A172 (cell line): Measurements from ENCODE around the gene DEF6. TPM values are rescaled to one million over a fixed set of nuclear protein-coding genes. Genes with fewer than 3 reads are reported as not detected.
"Not testable (repeated sequence)": the region's sequence is repeated elsewhere in the genome, so short reads cannot be mapped to it uniquely, and the experiment has no call there.

Experiments
- DNase-seq: peaks from one replicate; pipeline ENCODE4 v3.0.0-alpha.2; 2015; ENCODE audit warnings: low spot score
- total RNA-seq: library from RNA; depleted of rRNA; stranded (reverse); fragments of >200 nt; shearing (Covaris generic); gene quantifications from 2 replicates; pipeline ENCODE4 v1.2.3, GENCODE V29; 2014

Gene DEF6
- total RNA-seq, 1 experiment from 2014 or later, result not detected

- no peak for DNase-seq
Observed at GRCh38 chr6:35309611-35310264, 12.1 kb downstream of the DEF6 start.

GRCh38 chr6:35310265-35310831 lies 12.7 kb downstream of the DEF6 start:
- DNase-seq, result no peak

DNA sequence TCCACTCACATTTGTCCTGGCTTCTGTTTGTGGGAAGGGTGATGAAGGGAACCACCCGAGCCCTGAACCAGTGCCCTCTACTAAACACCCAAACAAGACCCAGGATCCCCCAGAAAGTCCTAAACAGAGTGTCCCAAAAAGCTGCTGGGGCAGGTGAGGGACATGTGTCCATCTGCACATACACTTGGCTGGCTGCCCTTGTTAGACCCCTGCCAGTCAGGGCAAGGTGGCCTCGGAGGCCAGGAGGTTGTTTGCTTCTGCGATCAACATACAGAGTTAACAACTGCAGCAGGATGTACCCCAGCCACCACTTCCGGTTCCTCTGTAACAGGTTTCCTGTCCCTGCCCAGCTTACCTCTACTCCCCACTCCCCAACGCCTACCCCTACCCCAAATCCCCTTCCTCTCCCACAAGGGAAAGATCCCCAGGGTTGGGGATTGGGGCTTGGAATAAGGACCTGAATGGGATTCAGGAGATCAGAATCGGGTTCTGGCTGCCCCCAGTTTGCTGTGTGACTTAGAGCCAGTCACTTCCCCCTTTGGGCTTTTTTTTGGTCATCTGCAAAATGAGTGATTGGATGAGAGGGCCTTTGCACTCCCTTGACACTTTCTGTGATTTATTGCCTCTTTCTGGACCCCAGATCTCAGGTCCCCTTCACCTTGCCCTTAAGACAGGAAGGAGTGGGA lies 13.9 kb downstream of the DEF6 start:
- no peak for DNase-seq

- no peak for DNase-seq
Observed at GRCh38 chr6:35312076-35312800, 14.6 kb downstream of the DEF6 start.

DNA sequence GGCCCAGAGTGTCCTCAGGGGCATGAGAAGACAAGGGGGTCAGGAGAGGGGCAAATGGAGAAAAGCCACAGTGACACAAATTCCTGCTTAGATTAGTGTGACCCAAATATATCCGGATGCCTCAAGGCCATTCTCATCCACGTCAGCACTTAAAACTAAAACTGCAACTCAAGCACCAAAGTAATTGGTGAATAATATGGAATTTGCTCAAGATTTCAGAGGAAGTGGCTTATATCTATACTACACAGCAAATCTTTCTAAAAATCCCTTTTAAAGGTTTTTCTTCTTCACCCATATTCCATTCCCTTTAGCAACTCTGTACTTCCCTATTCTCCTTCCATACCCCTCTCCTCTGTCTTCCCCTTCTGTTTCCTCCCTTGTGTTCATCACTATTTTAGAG lies 15.2 kb downstream of the DEF6 start:
- DNase-seq, result no peak

DNA sequence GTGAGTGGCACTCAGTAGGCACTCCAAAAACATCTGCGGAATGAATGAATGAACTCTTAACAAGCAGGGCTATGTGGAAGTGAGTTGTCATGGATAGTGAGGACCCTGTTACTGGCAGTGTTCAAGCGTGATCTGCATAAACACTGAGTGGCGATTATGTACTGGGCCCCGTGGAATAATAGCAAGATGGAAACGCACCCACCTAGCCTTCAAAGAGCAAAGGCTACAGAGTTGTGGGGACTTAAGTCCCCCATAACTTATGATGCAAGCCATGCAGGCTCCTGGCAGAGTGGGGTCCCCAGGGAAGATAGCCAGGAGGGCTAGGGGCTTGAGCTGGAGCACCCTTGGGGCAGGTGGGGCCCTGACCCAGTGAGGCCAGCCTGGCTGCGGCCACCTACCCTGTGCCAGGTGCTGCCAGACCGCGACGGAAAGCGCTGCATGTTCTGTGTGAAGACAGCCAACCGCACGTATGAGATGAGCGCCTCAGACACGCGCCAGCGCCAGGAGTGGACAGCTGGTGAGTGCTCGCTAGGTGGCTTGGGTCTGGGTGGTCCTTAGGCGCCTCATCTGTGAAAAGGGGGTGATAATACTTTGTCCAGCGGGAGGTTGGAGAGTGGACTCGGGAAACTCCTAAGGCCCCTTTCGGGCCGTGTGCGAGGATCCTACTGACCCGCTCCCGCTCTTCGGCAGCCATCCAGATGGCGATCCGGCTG lies 20.0 kb downstream of the DEF6 start:
- no peak for DNase-seq

GRCh38 chr6:35318196-35319171 lies 20.9 kb downstream of the DEF6 start:
- DNase-seq, result peak; percentile 71

DNA sequence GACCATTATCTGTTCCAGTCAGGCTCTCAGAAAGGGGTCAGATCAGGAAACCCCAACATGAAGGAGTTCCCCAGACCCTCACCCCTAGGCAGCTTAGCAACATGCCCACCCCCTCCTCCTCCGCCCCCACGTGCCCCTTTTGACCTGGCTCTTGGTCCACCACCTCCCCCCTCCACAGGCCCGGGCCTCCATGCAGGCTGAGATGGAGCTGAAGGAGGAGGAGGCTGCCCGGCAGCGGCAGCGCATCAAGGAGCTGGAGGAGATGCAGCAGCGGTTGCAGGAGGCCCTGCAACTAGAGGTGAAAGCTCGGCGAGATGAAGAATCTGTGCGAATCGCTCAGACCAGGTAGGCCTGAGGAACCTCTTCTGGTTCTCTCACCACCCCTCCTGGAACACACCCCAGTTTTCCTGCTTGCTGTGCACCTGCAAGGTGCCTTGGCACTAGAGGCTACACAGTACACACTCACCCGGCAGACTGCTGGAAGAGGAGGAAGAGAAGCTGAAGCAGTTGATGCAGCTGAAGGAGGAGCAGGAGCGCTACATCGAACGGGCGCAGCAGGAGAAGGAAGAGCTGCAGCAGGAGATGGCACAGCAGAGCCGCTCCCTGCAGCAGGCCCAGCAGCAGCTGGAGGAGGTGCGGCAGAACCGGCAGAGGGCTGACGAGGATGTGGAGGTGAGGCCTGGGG lies 21.9 kb downstream of the DEF6 start:
- DNase-seq, result no peak

DNA sequence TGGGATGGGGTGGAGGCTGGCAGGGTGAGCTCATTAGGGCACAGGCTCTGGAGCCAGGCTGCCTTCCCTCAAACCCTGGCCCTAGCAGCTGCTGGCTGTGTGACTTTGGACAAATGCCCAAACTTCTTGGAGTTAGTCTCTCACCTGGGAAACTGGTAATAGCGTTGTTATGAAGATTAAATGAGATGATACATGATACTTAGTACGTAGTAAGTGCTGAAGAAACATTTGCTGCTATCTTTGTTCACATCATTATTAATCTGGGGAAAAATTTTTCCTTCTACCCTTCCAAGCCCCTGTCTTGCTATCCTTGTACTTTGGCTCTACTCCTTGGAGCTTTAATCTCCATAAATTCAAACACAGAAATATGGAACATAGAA lies 22.4 kb downstream of the DEF6 start:
- DNase-seq, result no peak

GRCh38 chr6:35321091-35321490 lies 23.5 kb downstream of the DEF6 start:
- DNase-seq, result no peak

DNA sequence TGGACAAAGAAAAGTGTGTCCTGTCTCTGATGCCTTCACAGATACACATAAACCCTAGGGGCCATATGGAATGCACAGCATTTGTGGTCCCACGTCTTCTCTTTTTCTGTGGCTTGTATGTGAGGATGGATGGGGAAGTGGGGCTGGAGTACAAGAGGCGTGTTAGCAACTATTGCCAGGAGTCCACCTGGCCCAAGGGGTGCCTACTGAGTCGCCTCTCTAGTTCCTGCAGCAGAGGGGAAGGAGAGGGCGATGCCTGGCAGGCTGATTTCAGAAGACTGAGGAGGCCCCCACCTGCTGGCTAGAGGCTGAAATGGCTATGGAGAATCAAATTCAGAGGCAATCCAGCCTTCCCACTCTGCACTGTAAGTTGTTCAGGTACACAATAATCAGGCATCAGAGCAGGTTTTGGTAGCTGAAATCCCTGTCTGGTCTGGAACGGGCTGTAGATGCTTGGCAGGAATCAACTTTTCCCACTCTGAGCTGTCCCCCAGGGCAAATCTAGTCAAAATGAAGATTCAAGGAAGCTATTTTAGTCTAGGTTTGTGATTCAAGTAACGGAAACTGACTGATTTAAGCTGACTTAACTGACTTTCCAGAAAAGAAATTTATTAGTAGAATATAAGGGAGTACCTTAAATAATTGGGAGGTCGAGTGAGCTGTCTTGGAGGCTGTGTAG lies 29.9 kb downstream of the DEF6 start:
- peak; percentile 52 for DNase-seq

DNA sequence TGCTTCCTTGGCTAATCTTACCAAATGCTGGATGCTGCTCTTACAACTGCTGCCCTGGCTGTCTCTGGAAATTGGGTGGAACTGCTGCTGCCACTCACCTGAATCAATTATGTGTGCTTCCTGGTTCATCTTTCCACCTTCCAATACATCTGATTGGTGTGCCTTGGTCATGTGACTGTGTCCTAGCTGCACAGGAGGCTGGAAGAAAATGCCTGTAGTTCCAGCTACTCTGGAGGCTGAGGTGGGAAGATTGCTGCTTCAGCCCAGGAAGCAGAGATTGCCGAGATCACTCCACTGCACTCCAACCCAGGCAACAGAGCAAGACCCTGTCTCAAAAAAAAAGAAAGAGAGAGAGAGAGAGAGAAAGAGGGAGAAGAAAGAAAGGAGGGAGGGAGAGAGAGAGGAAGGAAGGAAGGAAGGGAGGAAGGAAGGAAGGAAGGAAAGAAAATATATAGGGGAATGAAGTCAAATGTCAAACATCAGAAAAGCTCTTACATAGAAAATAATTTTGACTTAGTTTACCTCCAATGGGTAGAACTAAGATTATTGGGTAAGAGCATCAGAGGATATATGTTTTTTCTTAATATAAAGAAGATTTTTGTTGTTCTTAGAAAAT lies 30.6 kb downstream of the DEF6 start:
- DNase-seq, result no peak

DNA sequence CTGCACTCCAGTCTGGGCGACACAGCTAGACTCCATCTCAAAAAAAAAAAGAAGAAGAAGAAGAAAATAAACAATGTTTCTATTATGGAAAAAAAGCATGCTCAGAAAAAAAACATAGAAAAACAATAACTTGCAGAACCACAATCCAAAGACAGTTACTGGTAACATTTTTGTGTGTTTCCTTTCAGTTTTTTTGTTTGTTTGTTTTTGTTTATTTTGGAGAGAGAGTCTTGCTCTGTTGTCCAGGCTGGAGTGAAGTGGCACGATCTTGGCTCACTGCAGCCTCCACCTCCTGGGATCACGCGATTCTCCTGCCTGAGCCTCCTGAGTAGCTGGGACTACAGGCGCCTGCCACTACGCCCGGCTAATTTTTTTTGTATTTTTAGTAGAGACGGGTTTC lies 31.3 kb downstream of the DEF6 start:
- not testable (repeated sequence) for DNase-seq

- peak; percentile 19 for DNase-seq
Observed at GRCh38 chr6:35330541-35331119, 33.0 kb downstream of the DEF6 start.

DNA sequence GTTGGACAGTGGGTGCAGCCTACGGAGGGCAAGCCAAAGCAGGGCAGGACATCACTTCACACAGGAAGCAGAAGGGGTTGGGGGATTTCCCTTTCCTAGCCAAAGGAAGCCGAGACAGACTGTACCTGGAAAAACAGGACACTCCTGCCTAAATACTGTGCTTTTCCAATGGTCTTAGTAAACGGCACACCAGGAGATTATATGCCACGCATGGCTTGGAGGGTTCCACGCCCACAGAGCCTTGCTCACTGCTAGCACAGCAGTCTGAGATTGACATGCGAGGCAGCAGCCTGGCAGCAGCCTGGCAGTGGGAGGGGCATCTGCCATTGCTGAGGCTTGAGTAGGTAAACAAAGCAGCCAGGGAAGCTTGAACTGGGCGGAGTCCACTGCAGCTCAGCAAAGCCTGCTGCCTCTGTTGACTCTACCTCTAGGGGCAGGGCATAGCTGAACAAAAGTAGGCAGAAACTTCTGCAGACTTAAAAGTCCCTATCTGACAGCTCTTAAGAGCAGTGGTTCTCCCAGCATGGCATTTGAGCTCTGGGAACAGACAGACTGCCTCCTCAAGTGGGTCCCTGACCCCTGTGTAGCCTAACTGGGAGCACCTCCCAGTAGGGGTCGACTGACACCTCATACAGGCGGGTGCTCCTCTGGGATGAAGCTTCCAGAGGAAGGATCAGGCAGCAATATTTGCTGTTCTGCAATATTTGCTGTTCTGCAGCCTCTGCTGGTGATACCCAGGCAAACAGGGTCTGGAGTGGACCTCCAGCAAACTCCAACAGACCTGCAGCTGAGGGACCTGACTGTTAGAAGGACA lies 34.7 kb downstream of the DEF6 start:
- DNase-seq, result peak; percentile 43

DNA sequence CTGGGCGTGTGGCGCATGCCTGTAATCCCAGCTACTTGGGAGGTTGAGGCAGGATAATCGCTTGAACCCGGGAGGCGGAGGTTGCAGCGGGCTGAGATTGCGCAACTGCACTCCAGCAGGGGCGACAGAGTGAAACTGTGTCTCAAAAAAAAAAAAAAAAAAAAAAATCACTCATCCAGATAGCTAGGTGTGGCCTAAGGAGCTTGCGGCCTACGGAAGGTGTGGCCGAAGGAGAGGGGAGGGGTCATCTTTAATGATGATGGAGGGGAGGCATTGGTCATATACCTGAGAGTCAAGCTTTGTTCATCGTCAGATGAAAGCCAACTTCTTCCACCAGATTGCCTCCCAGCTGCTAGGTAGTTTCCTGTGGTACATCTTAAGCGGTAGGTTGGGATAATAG lies 43.9 kb downstream of the DEF6 start:
- no peak for DNase-seq

DNA sequence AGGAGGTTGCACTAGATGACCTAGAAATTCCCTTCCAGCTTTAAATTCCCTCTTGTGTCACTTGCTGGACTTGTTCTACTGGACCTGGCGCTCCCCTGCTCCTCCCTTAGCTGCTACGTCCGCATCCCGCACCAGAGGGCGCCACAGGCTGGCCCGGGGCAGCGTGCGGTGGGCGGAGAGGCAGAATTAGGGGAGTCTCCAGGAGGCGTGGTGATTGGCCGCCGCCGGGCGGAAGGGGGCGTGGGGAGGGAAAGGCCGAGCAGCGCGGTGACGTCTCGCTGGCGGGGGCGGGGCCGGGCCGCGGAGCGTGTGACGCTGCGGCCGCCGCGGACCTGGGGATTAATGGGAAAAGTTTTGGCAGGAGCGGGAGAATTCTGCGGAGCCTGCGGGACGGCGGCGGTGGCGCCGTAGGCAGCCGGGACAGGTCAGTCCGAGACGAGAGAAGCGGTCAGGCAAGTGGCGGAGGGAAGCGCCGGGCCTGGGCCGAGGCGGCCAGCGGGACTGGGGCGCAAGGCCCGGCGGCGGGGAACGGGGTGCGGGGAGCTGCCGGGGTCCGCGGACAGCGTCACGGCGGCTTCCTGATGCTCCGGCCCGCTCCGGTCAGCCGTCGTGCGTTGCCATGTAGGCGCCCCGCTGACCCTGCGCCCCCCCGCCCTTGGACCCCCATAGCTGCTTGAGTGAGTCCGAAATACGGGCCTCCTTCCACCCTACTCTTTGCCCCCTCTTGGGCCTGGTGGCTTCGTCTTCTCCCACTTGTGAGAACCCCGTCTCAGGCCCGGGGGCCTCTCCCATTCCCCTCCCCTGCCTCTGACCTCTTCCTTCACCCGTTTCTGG lies 44.9 kb downstream of the DEF6 start, which contains the start of gene PPARD:
Gene PPARD, plus strand, starts transcription at position 301 of the 834 bp plus-strand sequence. CDS start 68,530 bp downstream, outside the sequence.
- peak; percentile 82 for DNase-seq
